Hepatocyte (in vitro differentiated cells): Measurements from ENCODE around the gene MRPL32.

Source experiments
- EZH2 ChIP-seq: fragments of 200-600 bp; sonication (generic); IDR thresholded peaks from 2 replicates; pipeline ENCODE4 v1.6.1; 2016; ENCODE audit warnings: antibody characterized with exemption, mild to moderate bottlenecking, borderline replicate concordance
- EZH2phosphoT487 ChIP-seq: fragments of 200-600 bp; sonication (generic); IDR thresholded peaks from one replicate; pipeline ENCODE4 v1.6.1; 2018; ENCODE audit warnings: antibody characterized with exemption, mild to moderate bottlenecking, low read depth, moderate library complexity; ENCODE audit not compliant: unreplicated experiment, severe bottlenecking
- TF ChIP-seq, protein P1 (sequence below): fragments of 200-600 bp; sonication (generic); IDR thresholded peaks from 2 replicates; pipeline ENCODE4 v1.5.1; 2016; ENCODE audit warnings: antibody characterized with exemption, mild to moderate bottlenecking; ENCODE audit not compliant: poor library complexity

DNA sequence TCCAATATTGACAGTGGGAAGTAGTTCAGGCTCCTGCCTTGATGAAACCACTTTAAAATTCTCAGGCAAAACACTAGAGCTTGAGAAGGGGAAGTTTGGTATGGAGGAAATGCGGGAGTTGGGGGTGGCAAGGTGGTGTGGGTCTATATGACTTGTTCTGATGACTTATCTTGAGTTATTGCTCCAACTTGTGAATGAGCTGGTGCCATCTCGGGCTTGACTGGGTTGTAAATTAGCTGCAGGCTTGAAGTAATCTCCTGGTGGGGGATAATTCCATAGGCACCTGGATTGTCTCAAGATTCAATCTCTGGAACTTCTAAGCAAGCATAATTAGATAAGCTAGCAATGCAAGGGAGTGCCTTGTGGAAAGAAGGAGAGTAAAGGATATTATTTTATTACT is 29.0 kb downstream of the MRPL32 start:
- TF ChIP-seq EZH2 (no peak), EZH2phosphoT487 (no peak)
- TF ChIP-seq, protein P1, sequence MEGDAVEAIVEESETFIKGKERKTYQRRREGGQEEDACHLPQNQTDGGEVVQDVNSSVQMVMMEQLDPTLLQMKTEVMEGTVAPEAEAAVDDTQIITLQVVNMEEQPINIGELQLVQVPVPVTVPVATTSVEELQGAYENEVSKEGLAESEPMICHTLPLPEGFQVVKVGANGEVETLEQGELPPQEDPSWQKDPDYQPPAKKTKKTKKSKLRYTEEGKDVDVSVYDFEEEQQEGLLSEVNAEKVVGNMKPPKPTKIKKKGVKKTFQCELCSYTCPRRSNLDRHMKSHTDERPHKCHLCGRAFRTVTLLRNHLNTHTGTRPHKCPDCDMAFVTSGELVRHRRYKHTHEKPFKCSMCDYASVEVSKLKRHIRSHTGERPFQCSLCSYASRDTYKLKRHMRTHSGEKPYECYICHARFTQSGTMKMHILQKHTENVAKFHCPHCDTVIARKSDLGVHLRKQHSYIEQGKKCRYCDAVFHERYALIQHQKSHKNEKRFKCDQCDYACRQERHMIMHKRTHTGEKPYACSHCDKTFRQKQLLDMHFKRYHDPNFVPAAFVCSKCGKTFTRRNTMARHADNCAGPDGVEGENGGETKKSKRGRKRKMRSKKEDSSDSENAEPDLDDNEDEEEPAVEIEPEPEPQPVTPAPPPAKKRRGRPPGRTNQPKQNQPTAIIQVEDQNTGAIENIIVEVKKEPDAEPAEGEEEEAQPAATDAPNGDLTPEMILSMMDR, result no peak
